H9 (cell line): ENCODE measurements around the gene LMBRD2. TPM values are rescaled to one million over a fixed set of nuclear protein-coding genes. Genes with fewer than 3 reads are reported as not detected.
"Not testable (repeated sequence)": the region's sequence is repeated elsewhere in the genome, so short reads cannot be mapped to it uniquely, and the experiment has no call there.

ENCODE experiments used
- DNase-seq: peaks from one replicate; pipeline ENCODE4 v3.0.0-alpha.2; 2017
- H2AFZ ChIP-seq: one replicate; pipeline ENCODE4 v1.6.1; 2013; ENCODE audit warnings: mild to moderate bottlenecking, low read length, control low read depth, moderate library complexity
- H2AK5ac ChIP-seq: 2 replicates; pipeline ENCODE4 v1.6.1; 2013; ENCODE audit warnings: low read length, control low read depth, mixed read lengths; ENCODE audit not compliant: insufficient read length
- H2BK120ac ChIP-seq: one replicate; pipeline ENCODE4 v1.6.1; 2013; ENCODE audit warnings: low read depth, mild to moderate bottlenecking, low read length, control low read depth, inconsistent platforms; ENCODE audit not compliant: poor library complexity, severe bottlenecking
- H2BK12ac ChIP-seq: 2 replicates; pipeline ENCODE4 v1.6.1; 2013; ENCODE audit warnings: low read length, control low read depth, mixed read lengths, low read depth; ENCODE audit not compliant: insufficient read length
- H2BK15ac ChIP-seq: 2 replicates; pipeline ENCODE4 v1.6.1; 2013; ENCODE audit warnings: low read depth, low read length, control low read depth
- H2BK20ac ChIP-seq: one replicate; pipeline ENCODE4 v1.6.1; 2013; ENCODE audit warnings: low read depth, mild to moderate bottlenecking, low read length, control low read depth, inconsistent platforms; ENCODE audit not compliant: poor library complexity, severe bottlenecking
- H2BK5ac ChIP-seq: 2 replicates; pipeline ENCODE4 v1.6.1; 2013; ENCODE audit warnings: low read length, control low read depth, mixed read lengths; ENCODE audit not compliant: insufficient read length
- H3K14ac ChIP-seq: 2 replicates; pipeline ENCODE4 v1.6.1; 2013; ENCODE audit warnings: low read length, control low read depth; ENCODE audit not compliant: insufficient read depth
- H3K18ac ChIP-seq: 2 replicates; pipeline ENCODE4 v1.6.1; 2013; ENCODE audit warnings: low read depth, mild to moderate bottlenecking, mixed read lengths, low read length, control low read depth; ENCODE audit not compliant: insufficient read length
- H3K23ac ChIP-seq: 2 replicates; pipeline ENCODE4 v1.6.1; 2013; ENCODE audit warnings: low read length, control low read depth, mixed read lengths, low read depth; ENCODE audit not compliant: insufficient read length
- H3K23me2 ChIP-seq: 2 replicates; pipeline ENCODE4 v1.6.1; 2013; ENCODE audit warnings: low read depth, mild to moderate bottlenecking, mixed read lengths, low read length, control low read depth; ENCODE audit not compliant: insufficient read length, poor library complexity, severe bottlenecking
- H3K27ac ChIP-seq: 2 replicates; pipeline ENCODE4 v1.5.1; 2013; ENCODE audit warnings: low read length, control low read depth, mixed read lengths, low read depth; ENCODE audit not compliant: insufficient read length
- H3K27me3 ChIP-seq: 2 replicates; pipeline ENCODE4 v1.6.1; 2013; ENCODE audit warnings: low read length, control low read depth, inconsistent platforms; ENCODE audit not compliant: insufficient read depth
- H3K4ac ChIP-seq: 2 replicates; pipeline ENCODE4 v1.6.1; 2013; ENCODE audit warnings: low read depth, mild to moderate bottlenecking, control low read depth, inconsistent platforms, low read length, moderate library complexity
- H3K4me1 ChIP-seq: 2 replicates; pipeline ENCODE4 v1.6.1; 2013; ENCODE audit warnings: low read length, control low read depth, inconsistent platforms; ENCODE audit not compliant: insufficient read depth
- H3K4me2 ChIP-seq: 2 replicates; pipeline ENCODE4 v1.6.1; 2013; ENCODE audit warnings: low read length, control low read depth, mixed read lengths; ENCODE audit not compliant: insufficient read length, insufficient read depth
- H3K56ac ChIP-seq: 2 replicates; pipeline ENCODE4 v1.6.1; 2013; ENCODE audit warnings: low read depth, mild to moderate bottlenecking, mixed read lengths, low read length, control low read depth; ENCODE audit not compliant: insufficient read length
- H3K79me1 ChIP-seq: 2 replicates; pipeline ENCODE4 v1.6.1; 2013; ENCODE audit warnings: low read depth, mild to moderate bottlenecking, moderate library complexity, low read length, control low read depth, inconsistent platforms; ENCODE audit not compliant: insufficient read depth, poor library complexity, severe bottlenecking
- H3K79me2 ChIP-seq: 2 replicates; pipeline ENCODE4 v1.6.1; 2013; ENCODE audit warnings: low read length, control low read depth, inconsistent platforms; ENCODE audit not compliant: insufficient read depth
- H3K9ac ChIP-seq: 2 replicates; pipeline ENCODE4 v1.6.1; 2013; ENCODE audit warnings: low read length, control low read depth, mixed read lengths; ENCODE audit not compliant: insufficient read length; ENCODE audit errors: extremely low read depth
- H3K9me3 ChIP-seq: one replicate; pipeline ENCODE4 v1.6.1; 2013; ENCODE audit warnings: low read depth, low read length, inconsistent platforms; ENCODE audit not compliant: control insufficient read depth
- H3T11ph ChIP-seq: one replicate; pipeline ENCODE4 v1.6.1; 2013; ENCODE audit warnings: mild to moderate bottlenecking, low read length, control low read depth, inconsistent platforms
- H4K20me1 ChIP-seq: one replicate; pipeline ENCODE4 v1.6.1; 2013; ENCODE audit not compliant: control insufficient read depth, insufficient read length, insufficient read depth
- H4K5ac ChIP-seq: 2 replicates; pipeline ENCODE4 v1.6.1; 2013; ENCODE audit warnings: low read depth, mild to moderate bottlenecking, mixed read lengths, low read length, control low read depth; ENCODE audit not compliant: insufficient read length
- H4K8ac ChIP-seq: replicated peaks from 2 replicates; pipeline ENCODE4 v1.6.1; 2013; ENCODE audit warnings: low read length, control low read depth, mixed read lengths, low read depth; ENCODE audit not compliant: insufficient read length
- H4K91ac ChIP-seq: 2 replicates; pipeline ENCODE4 v1.6.1; 2013; ENCODE audit warnings: low read depth, mild to moderate bottlenecking, moderate library complexity, mixed read lengths, low read length, control low read depth; ENCODE audit not compliant: insufficient read length
- H3K27ac Mint-ChIP-seq, 3 experiments: 2 replicates in 2 of 3; 3 replicates in 1 of 3; pipeline ENCODE4 v1.8.0; 2020 to 2021; ENCODE audit warnings: mixed read lengths in 3 of 3, mild to moderate bottlenecking in 1 of 3, moderate library complexity in 1 of 3
- H3K27me3 Mint-ChIP-seq: 2 replicates; pipeline ENCODE4 v1.8.0; 2021; ENCODE audit warnings: low read depth, mild to moderate bottlenecking, moderate library complexity, mixed read lengths
- H3K36me3 Mint-ChIP-seq, 3 experiments: 2 replicates in 2 of 3; 3 replicates in 1 of 3; pipeline ENCODE4 v1.8.0; 2020 to 2021; ENCODE audit warnings: low read depth in 3 of 3, mixed read lengths in 3 of 3; ENCODE audit not compliant: insufficient read depth in 1 of 3
- H3K4me1 Mint-ChIP-seq, 2 experiments: 2 replicates each; pipeline ENCODE4 v1.8.0; 2020; ENCODE audit warnings: mixed read lengths in 2 of 2
- H3K4me3 Mint-ChIP-seq, 2 experiments: 2 replicates in 1 of 2; 3 replicates in 1 of 2; pipeline ENCODE4 v1.8.0; 2020 to 2021; ENCODE audit warnings: mild to moderate bottlenecking in 2 of 2, mixed read lengths in 2 of 2, moderate library complexity in 1 of 2
- H3K9me3 Mint-ChIP-seq, 2 experiments: 2 replicates in 1 of 2; 3 replicates in 1 of 2; pipeline ENCODE4 v1.8.0; 2020; ENCODE audit warnings: mild to moderate bottlenecking in 2 of 2, mixed read lengths in 2 of 2, moderate library complexity in 1 of 2
- CTCF ChIP-seq: fragments of 200-600 bp; sonication (generic); conservative IDR thresholded peaks from 3 replicates; pipeline ENCODE4 v1.8.0; 2021; ENCODE audit warnings: antibody characterized with exemption, mild to moderate bottlenecking
- WGBS: extraction: QIAGEN DNeasy Blood & Tissue Kit; methylation state at CpG from one replicate; pipeline ENCODE4 v1.1.7; 2013; ENCODE audit warnings: missing lambda C conversion rate, low lambda C conversion rate, mixed read lengths; ENCODE audit not compliant: insufficient read length; ENCODE audit errors: extremely low coverage; 5-methylcytosine and 5-hydroxymethylcytosine counted together
- total RNA-seq: library from RNA; stranded (reverse); gene quantifications from 2 replicates; pipeline ENCODE4 v1.2.1, GENCODE V29; 2021

LMBRD2 gene
- total RNA-seq, 1 experiment from 2014 or later: 5.3 TPM

DNA sequence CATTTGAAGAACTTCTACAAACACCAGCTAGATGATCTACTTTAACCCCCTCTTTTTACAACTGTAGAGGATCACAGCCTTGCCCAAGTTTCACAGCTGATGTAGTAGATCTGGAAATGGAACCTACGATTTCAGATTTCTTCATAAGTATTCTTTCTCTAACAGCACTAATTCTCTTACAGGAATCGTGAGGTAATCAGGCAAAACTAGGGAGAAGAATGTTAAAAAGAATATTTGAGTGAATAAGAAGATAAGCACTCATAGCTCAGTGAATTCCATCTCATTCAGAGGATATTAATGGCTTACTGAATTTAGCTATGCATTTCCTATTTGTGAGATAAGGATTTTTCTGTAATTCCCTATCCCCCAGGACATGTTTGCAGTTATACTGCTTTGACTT, 47.9 kb upstream of the LMBRD2 start:
- no peaks in the 10 kb centered on the region for H3K4me1 ChIP-seq
- H4K8ac ChIP-seq: no peak overlapping the region
- H4K5ac ChIP-seq: no peak overlapping the region
- H3K79me1 ChIP-seq: no peaks in the 10 kb centered on the region
- H3K23ac ChIP-seq: no peak overlapping the region
- Mint-ChIP-seq H3K4me1 (no peaks in the 10 kb centered on the region), H3K36me3 (peaks cover 2 to 16% (median 4%) of the 10 kb centered on the region in 3 experiments; a peak in 5 of 7 replicates), H3K27ac (no peak overlapping the region), H3K27me3 (no peaks in the 10 kb centered on the region), H3K4me3 (no peak overlapping the region), H3K9me3 (no peaks in the 10 kb centered on the region)
- no peak overlapping the region for H2BK12ac ChIP-seq
- WGBS: no CpG with 5 or more reads among the region's 2 CpGs
- H3T11ph ChIP-seq: no peak overlapping the region
- no peak overlapping the region for H2AFZ ChIP-seq
- no peaks in the 10 kb centered on the region for H3K23me2 ChIP-seq
- H3K4me2 ChIP-seq: no peak overlapping the region
- H3K9ac ChIP-seq: no peak overlapping the region
- no peaks in the 10 kb centered on the region for H3K79me2 ChIP-seq
- no peak overlapping the region for H2BK20ac ChIP-seq
- H2BK15ac ChIP-seq: no peak overlapping the region
- H3K56ac ChIP-seq: no peak overlapping the region
- no peak for DNase-seq
- no peak overlapping the region for H3K18ac ChIP-seq
- no peaks in the 10 kb centered on the region for H3K27me3 ChIP-seq
- no peak overlapping the region for H4K91ac ChIP-seq
- no peak for TF ChIP-seq CTCF
- H2BK120ac ChIP-seq: no peak overlapping the region
- H4K20me1 ChIP-seq: no peaks in the 10 kb centered on the region
- no peak overlapping the region for H3K27ac ChIP-seq
- no peaks in the 10 kb centered on the region for H3K9me3 ChIP-seq
- H3K14ac ChIP-seq: no peak overlapping the region
- no peak overlapping the region for H2BK5ac ChIP-seq
- no peak overlapping the region for H3K4ac ChIP-seq
- H2AK5ac ChIP-seq: no peak overlapping the region

GRCh38 chr5:36198783-36199182, 47.1 kb upstream of the LMBRD2 start:
- H4K8ac ChIP-seq, H2BK15ac ChIP-seq, H3K18ac ChIP-seq, DNase-seq, H3K27ac Mint-ChIP-seq, H3K4me1 Mint-ChIP-seq, H3K9ac ChIP-seq, H3K27me3 ChIP-seq, H3K9me3 Mint-ChIP-seq, H2BK20ac ChIP-seq, H3K14ac ChIP-seq, H3T11ph ChIP-seq, H3K4ac ChIP-seq, H3K4me2 ChIP-seq, H3K79me2 ChIP-seq, H3K23ac ChIP-seq, H3K79me1 ChIP-seq, H2AFZ ChIP-seq, H3K27me3 Mint-ChIP-seq, H4K5ac ChIP-seq, H3K56ac ChIP-seq, H2AK5ac ChIP-seq, H2BK120ac ChIP-seq, H3K9me3 ChIP-seq, H2BK12ac ChIP-seq, H2BK5ac ChIP-seq, H3K4me1 ChIP-seq, H3K27ac ChIP-seq, H3K23me2 ChIP-seq, H4K91ac ChIP-seq, H4K20me1 ChIP-seq, H3K4me3 Mint-ChIP-seq: not testable (repeated sequence)
- no CpG with 5 or more reads among the region's 3 CpGs for WGBS
- H3K36me3 Mint-ChIP-seq: peaks cover 3 to 16% (median 5%) of the 10 kb centered on the region in 3 experiments; a peak in 5 of 7 replicates
